PC-3 (cell line): Measurements from ENCODE around the gene ADCY9.

Source experiments
- EZH2 ChIP-seq: fragments of 300-600 bp; sonication (generic); IDR thresholded peaks from one replicate; pipeline ENCODE4 v1.6.1; 2017; ENCODE audit warnings: antibody characterized with exemption, mild to moderate bottlenecking, low read length; ENCODE audit not compliant: unreplicated experiment
- EZH2phosphoT487 ChIP-seq: fragments of 300-600 bp; sonication (generic); IDR thresholded peaks from 2 replicates; pipeline ENCODE4 v1.6.1; 2018; ENCODE audit warnings: mild to moderate bottlenecking, antibody characterized with exemption, low read length, borderline replicate concordance
- TF ChIP-seq, protein P1 (sequence below): fragments of 300-600 bp; sonication (generic); conservative IDR thresholded peaks from 2 replicates; pipeline ENCODE4 v1.5.1; 2017; ENCODE audit warnings: antibody characterized with exemption, low read depth, mild to moderate bottlenecking, low read length

DNA sequence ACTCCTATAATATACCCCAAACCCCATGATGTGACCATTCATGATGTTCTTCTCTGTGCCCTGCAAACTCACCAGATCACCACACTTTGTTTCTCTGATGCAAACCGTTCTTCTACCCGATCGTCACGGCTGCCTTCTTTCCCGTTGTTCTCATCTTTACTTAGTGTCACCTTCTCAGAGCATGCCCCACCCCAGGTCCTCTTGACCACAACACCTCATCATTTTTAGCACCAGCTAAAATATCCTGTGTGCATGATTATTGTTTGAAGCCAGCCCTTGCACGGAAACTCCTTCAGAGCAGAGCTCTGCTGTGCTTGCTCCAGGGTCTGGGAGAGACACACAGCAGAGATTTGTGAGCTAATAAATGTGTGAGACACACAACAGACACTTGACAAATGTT, 196.8 kb downstream of the ADCY9 start:
- TF ChIP-seq, protein P1, sequence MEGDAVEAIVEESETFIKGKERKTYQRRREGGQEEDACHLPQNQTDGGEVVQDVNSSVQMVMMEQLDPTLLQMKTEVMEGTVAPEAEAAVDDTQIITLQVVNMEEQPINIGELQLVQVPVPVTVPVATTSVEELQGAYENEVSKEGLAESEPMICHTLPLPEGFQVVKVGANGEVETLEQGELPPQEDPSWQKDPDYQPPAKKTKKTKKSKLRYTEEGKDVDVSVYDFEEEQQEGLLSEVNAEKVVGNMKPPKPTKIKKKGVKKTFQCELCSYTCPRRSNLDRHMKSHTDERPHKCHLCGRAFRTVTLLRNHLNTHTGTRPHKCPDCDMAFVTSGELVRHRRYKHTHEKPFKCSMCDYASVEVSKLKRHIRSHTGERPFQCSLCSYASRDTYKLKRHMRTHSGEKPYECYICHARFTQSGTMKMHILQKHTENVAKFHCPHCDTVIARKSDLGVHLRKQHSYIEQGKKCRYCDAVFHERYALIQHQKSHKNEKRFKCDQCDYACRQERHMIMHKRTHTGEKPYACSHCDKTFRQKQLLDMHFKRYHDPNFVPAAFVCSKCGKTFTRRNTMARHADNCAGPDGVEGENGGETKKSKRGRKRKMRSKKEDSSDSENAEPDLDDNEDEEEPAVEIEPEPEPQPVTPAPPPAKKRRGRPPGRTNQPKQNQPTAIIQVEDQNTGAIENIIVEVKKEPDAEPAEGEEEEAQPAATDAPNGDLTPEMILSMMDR = no peak
- TF ChIP-seq EZH2phosphoT487 = no peak
- TF ChIP-seq EZH2 = no peak
